ENCODE measurements around the gene GRIK1.

GRCh38 chr21:29829564-29830275, 110.1 kb downstream of the GRIK1 start:
- no peak for TF ChIP-seq CTCF (IDR thresholded peaks at IDR 0.05; ENCODE audit: low read length)
- no peak for TF ChIP-seq EZH2 (IDR thresholded peaks at IDR 0.05; ENCODE audit: borderline replicate concordance, low read length)
